ENCODE data around the gene GATA2.

GATA2 gene

GRCh38 chr3:128433837-128434165 is 59.2 kb downstream of the GATA2 start:
- DNase-seq (ENCODE audit: low spot score): no peak

DNA sequence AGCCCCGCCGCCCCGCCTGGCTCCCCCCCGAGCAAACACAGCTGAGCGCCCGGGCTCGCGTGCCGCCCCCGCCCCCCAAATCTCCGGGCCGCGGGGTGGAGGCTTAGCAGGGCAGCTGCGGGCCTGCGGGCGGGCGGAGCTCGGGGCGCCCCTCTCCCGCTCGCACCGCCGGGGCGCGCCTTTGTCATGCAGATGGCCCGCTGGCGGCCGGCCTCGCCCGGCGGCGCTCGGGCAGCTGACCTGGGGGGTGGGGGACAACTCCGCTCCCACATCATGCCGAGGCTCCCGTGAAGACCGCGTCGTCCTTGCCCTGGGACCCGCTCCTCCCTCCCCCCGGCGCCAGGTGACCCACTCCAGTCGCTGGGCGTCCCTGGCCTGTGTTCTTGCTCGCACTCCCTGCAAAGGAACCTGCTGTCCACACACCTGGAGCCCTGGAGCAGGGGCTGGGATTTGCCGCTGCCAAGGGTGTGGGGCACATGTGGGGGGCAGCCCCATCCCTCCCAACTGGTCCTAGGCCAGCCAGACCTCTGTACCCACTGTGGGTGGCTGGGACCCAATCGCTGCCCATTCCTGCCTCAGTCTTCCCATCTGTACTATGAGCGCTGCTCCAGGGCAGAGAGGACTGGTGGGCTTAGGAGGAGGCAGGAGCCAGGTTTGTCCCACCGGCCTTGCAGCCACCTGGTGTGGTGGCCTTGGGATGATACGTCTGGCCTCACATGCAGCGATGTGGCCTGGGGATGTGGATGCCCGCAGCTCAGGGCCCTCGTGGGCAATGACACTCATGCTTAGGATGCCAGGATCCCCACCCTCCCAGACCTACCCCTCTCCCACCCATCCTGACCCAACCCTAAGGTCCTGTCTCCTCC is 59.8 kb downstream of the GATA2 start:
- no peak for DNase-seq (ENCODE audit: low spot score)

DNA sequence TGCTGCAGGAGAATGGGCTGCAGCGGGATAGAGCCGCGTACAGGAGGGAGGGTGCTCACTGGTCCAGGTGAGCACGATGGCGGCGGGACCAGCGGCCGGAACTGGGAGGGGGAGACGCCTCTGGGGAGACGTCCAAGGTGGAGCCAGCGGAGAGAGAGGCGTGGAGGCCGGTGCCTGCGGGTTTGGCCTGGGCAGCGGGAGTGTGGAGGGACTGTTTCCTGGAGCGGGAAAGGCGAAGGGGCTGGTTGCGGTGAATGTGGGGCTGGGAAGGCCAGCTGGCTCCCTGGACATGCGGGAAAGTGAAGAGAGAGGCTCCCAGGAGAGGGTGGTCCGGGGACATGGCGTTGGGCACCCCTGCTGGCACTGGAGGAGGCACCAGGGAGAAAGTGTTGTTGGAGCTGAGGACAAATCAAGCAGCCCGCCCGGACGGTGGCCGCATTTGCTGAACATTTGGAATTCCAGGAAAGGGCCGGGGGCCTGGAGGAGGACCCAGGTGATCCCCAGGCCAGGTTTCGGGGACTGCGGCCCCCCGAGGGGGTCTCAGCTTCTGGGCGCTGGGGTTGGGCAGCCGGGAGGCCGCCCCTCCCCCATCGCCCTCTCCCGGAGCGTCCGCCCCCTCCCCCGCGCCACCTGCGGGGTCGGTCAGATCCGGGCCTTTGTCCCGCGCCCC is 60.6 kb downstream of the GATA2 start:
- no peak for DNase-seq (ENCODE audit: low spot score)

DNA sequence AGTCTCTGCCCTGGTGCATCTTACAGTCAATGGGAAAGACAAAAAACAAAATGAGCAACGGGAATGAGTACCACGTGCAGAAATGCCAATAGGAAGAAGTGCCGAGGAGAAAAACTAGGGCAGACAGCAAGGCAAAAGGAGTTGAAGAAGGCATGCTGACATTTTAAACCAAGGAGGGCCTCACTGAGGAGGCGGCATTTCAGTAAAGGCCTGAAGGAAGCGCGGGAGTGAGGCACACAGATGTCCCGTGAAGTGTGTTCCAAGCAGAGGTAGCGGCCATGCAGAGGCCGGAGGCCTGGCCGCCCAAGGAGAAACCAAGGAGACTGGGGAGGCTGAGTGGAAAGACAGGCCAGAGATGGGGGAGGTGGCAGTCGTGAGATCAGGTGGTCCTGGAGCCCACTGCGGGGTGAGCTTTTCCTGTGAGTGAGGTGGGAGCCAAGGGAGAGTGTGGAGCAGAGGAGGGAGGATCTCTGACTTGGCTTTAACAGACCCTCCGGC is 61.1 kb downstream of the GATA2 start:
- no peak for DNase-seq (ENCODE audit: low spot score)

- DNase-seq (ENCODE audit: low spot score): no peak
Observed at GRCh38 chr3:128430731-128431130, 62.3 kb downstream of the GATA2 start.

GRCh38 chr3:128430301-128430700 is 62.7 kb downstream of the GATA2 start:
- DNase-seq (ENCODE audit: low spot score): no peak

GRCh38 chr3:128429751-128430150 is 63.2 kb downstream of the GATA2 start:
- no peak for DNase-seq (ENCODE audit: low spot score)
